Measurements from ENCODE around the gene LRRC26. TPM values are rescaled to one million over a fixed set of nuclear protein-coding genes. Genes with fewer than 3 reads are reported as not detected.
A peak's percentile ranks its signal among the peaks of the same experiment; 100 is the strongest.

Gene LRRC26
- total RNA-seq, 1 donor from 2014 or later = not detected

DNA sequence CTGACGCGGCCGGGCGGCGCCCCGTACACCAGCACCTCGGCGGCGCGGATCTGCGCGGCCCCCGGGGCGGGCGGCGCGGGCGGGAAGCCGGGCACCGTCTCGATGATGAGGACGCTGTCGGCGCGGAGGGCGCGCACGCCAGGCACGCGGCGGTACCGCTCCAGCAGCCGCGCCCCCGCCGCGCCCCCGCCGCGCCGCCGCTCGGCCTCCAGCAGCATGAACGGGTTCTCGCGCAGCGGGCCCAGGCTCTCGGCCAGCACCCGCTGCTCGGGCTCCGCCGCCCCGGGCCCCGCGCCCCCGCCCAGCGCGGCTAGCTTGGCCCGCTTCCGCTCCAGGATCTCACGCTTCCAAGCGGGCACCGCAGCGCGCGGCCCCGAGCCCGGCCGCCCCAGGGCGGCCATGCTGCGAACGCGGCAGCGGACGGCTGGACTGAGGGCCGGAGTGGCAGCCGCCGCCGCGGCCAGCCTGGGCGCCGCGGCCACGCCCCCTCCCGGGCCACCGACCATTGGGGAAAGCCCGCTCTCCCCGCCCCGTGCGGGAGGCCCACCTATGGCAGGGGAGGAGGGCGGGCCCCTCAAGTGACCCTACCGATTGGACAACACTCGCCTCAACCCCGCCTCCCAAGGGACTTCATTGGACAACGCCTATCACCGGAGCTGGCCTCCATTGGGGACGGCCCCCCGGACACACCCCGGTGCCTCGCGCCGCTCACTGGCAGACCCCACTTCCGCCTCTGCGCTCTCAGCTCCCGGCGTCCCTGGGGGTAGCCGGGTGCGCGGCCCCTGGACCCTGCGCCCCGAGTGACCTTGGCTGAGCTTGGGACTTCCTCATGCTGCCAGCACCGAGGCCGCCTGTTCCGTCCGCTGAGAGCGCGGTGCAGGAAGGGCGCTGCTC lies 30.7 kb upstream of the LRRC26 start, which contains the start of gene TPRN:
Gene TPRN (minus strand): TSS at position 431 of the 894 bp plus-strand sequence. CDS start 30 bp downstream, at position 401.
- peak; percentile 100 for DNase-seq
- peak; percentile 95 for ATAC-seq (ENCODE audit: poor library complexity)
- intact Hi-C loops (cut with DNase I) = no loop called here

DNA sequence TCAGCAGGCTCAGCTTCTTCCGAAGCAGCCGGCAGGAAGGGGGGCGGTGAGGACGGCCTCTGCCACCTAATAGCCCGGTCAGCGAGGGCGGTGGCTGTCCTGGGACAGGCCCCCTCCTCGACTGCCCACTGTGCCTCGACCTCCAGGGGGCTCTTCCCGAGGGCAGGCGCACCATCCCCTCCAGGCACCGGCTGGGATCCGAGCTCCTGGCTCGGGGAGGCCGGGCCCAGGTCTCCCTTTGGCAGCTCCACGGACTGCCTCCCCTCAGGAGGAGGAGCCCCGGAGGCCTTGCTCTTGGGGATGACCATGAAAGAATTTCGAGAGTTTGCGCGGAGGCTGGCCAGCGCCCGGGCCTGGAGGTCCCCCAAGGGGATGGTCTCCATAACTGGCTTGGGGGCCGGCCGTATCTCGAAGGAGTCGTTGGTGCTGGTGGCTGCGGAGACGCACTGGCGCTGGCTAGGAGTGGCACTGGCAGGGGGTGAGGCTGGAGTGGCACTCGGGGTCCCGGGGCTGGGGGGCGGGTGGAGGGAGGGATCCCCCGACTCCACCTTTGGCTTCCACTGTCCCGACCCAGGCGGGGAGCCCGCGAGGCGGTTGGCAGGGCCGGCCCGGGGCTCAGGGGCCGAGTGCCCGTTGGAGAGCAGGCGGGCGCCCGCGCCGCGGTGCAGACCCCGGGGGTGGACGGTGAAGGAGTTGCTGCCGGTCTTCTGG lies 29.7 kb upstream of the LRRC26 start:
- no peak for ATAC-seq (ENCODE audit: poor library complexity)
- no peak for DNase-seq
- intact Hi-C loops (cut with DNase I) = no loop called here

DNA sequence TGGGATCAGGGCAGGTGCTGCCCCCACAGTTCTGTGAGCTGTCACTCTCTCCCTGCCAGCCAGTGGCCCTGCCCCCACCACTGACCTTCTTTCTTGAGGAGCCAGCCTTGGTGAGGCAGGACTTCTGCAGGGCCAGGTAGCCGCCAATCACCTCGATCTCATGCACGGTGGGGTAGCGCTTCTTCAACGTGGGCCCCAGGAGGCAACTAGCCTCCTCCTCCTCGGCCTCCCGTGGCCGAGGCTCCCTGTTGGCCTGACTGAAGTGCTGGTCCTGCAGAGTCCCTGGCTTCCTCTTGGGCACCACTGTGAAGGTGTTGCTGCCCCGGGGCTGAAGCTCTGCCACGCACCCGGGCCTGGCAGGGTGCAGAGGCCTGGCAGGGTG lies 29.0 kb upstream of the LRRC26 start:
- intact Hi-C loops (cut with DNase I) = no loop called here
- DNase-seq = no peak

DNA sequence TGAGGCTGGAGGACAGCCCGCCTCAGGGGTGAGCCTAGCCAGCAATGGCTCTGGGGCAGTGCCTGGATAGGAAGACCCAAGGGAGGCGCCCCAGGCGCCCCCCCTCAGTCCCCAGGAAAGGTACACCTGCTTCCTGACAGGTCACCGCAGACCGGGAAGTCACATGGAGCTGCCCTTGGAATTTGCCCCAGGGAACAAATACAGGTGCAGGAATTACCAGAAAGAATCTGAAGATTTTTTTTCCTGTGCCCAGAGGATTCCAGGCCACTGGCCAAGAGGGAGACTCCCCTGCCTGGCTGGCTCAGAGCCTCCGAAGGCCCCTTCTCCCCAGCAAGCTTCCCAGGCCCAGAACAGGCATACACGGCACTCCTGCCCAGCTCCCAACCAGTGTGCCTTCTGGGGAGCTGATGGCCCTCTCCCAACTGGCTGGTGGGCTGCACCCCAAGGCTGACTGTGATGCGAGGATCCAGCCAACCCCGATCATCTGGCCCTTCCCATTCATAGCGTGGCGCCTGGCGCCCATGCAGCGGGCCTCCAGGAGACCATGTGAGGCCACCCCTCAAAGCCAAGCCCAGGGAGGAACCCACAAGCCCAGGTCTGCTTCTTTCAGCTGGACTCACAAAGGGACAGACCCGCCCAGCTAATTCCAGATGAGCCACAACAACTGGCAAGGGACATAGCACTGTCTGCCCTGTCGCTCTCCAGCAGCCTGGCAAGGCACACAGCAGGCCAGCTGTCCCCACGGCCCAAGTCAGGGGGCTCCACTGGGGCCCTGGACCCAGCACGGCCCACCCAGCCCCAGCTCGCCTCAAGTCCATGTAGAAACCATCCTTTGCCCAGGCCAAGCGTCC lies 28.4 kb upstream of the LRRC26 start:
- DNase-seq = no peak
- ATAC-seq (ENCODE audit: poor library complexity) = no peak
- intact Hi-C loops (cut with DNase I) = no loop called here

More for the DNA sequence above, 29.0 kb upstream of the LRRC26 start:
- ATAC-seq (ENCODE audit: poor library complexity) = no peak

DNA sequence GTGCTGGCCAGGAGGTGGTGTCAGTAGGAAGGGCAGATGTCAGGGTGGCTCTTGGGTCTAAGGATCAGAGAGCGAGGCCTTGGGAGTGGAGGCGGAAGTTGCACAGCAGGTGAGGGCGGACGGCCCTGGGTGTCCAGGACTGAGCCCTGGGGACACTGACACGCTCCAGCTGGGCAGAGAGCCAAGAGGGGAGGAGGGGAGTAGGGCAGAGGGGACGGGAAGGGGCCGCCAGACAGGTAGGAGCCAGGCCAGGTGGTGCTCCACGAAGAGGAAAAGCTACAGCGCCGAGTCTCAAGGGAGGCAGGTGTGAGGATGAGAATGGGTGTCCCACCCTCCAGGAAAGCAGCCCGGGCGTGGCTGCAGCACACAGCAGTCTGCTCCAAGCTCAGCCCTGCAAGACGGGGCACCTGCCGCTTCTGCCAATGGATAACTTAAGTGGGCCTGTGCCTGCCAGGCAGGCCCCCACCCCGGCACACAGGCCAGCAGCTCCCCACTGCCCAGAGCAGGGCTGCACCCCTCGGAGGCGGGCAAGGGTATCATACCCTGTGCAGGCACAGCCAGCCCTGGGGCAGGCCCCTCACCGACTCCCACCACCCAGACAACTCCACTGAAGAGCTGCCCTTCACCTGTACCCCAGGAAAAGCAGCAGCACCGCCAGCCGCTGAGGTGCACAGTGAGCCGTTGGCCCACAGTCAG lies 25.8 kb upstream of the LRRC26 start:
- intact Hi-C loops (cut with DNase I) = no loop called here
- DNase-seq = no peak
- peak; percentile 3 for ATAC-seq (ENCODE audit: poor library complexity)

DNA sequence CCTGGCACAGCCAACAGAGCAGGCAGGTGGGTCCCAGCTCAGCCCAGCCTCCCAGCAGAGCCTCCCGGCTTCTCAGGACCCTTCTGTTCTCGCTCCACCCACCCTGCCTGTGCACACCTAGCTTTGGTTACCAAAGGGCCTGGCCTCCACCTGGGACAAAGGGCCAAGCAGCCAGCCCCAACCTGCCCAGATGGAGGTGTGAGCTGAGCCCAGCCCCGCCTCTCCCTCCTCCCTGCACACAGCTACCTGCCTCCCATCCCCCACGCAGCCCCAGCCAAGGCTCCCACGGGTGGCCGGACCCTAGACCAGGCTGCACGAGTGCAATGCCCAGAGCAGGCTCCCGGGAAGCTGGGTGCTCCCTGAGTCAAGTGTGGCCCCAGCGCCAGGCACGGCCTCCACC lies 25.1 kb upstream of the LRRC26 start:
- ATAC-seq (ENCODE audit: poor library complexity) = no peak
- intact Hi-C loops (cut with DNase I) = loop anchor here (5.0 kb wide), 1 partner anchor 32 kb away; the partner anchor contains the start of genes CYSRT1 and RNF224
- DNase-seq = no peak

DNA sequence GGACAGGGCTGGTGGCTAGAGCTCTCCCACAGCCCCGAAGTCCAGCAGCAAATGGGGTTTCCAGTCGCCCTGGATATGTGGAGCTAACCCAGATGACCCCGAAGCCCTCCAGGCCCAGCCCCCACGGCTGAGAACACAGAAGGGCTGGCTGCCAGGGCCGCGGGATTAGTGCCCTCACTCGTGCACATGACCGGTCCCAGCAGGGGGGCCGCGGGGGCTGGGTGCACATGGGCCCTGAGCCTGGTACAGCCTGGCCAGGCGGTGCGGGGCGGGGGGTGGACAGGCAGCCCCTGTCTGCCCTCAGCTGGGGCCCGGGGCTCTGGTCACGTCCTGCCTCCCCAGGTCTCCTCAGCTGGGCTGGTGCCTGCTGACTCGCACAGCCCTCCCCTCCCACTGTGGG lies 24.5 kb upstream of the LRRC26 start:
- DNase-seq (peak; percentile 88), ATAC-seq (ENCODE audit: poor library complexity) (peak; percentile 79)
- intact Hi-C loops (cut with DNase I) = loop anchor here (5.0 kb wide), 1 partner anchor 33 kb away; the partner anchor contains the start of genes CYSRT1 and RNF224

DNA sequence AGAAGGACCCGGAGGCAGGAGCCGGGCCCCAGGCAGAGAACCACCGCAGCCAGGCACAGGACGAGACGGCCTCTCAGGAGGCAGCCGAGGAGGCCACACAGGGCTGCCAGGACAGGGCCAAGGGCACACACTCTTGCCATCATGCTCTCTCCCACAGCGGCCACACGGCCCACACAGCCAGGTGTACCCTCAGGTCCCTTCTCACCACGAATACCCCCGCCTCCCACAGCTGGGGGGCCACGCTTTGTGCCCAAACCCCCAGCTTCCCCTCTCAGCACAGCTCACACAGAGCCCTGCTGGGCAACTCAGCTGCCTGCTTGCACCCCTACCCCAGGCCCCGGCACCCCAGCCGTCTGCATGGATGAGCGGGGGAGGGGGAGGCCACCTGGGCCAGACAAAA lies 23.9 kb upstream of the LRRC26 start:
- intact Hi-C loops (cut with DNase I) = loop anchor here (5.0 kb wide), 1 partner anchor 34 kb away; the partner anchor contains the start of genes CYSRT1 and RNF224
- no peak for DNase-seq
- no peak for ATAC-seq (ENCODE audit: poor library complexity)

DNA sequence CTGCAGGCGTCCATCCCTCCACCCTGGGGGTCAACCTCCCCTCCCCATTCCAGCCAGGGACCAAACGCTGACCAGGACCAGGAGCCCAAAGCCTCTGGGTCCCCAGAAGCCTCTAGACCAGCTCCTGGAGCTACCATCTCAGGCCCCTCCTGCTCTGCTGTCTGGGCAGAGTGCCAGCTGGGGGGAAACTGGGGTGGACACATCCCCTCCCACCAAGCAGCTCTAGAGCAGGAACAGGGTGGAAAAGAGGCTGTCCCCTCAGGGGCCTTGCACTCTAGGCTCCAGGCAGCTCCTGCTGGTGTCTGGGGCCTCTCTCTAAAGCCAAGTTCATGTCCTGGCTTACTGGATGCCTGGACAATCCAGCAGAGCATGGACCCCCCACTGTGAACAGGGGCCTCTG lies 23.0 kb upstream of the LRRC26 start:
- DNase-seq (no peak), ATAC-seq (ENCODE audit: poor library complexity) (no peak)
- intact Hi-C loops (cut with DNase I) = loop anchor here (5.0 kb wide), 1 partner anchor 34 kb away; the partner anchor contains the start of genes CYSRT1 and RNF224

DNA sequence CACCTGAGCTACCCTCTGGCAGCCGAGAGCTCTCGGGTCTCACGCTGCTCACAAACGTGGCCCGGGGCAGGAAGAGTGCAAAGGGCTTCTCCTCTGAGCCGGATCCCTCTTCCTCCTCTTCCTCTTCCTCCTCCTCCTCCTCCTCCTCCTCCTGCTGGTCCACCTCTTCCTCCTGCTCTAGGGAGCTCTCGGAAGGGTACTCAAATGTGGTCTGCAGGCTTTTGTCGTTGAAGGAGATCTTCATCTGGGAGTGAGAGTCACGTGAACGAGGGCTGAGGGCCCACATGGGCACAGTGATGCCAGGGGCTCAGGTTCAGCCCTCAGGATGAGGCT lies 22.6 kb upstream of the LRRC26 start:
- intact Hi-C loops (cut with DNase I) = loop anchor here (5.0 kb wide), 1 partner anchor 35 kb away; the partner anchor contains the start of genes CYSRT1 and RNF224
- no peak for DNase-seq
- no peak for ATAC-seq (ENCODE audit: poor library complexity)

DNA sequence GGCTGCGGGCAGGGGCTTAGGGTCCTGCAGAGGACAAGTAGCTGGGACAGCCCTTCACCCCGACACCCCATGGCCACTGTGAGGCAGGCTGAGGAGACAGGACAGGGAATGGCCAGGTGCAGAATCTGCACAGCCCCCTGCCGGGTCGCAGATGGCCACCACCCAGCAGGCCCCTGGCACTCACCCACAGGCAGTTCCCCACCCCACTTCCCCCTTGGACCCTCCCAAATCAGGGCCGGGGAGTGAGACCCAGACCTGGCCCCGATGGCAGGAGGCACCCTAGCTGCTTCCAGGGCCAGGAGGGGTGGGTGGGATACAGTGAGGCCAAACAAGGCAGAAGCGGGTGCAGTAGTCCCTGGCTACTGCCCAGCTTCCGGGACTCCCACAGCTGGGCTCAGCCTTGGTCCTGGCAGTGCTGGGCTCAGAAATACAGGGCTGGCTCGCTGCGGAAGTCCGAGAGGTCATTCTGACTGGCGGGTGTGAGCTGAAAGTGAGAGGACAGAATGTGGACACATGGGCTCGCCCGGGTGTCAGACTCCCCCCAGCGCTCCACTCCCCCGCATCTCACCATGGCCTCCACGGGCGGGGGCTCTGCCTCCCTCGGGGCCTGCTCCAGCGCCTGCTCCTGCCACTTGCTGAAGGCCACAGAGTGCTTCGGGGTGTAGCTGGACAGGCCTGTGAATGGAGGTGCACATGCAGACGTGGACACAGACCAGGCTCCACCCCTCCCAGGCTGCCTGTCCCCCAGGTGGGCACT lies 22.0 kb upstream of the LRRC26 start:
- ATAC-seq (ENCODE audit: poor library complexity) (no peak), DNase-seq (no peak)
- intact Hi-C loops (cut with DNase I) = loop anchor here (5.0 kb wide), 1 partner anchor 35 kb away; the partner anchor contains the start of genes CYSRT1 and RNF224

DNA sequence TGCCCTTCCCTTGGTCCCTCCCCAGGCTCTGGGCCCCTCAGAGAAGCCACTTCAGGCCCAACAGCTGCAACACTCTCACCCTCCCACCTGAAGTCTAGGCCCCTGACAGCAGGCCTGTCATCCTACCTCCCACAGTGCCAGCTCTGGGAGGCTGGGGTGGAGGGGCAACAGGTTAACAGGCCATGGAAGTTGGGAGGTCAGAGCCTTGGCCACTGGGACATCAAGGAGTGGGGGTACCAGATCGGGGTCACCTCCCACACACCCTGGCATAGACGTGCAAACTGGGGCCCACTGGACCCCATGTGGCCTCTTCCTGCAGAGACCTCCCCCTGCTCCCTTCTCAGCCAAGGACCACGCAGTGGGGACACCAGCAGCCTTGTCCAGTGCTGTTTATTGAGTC lies 21.4 kb upstream of the LRRC26 start:
- no peak for ATAC-seq (ENCODE audit: poor library complexity)
- intact Hi-C loops (cut with DNase I) = loop anchor here (5.0 kb wide), 1 partner anchor 36 kb away; the partner anchor contains the start of genes CYSRT1 and RNF224
- DNase-seq = no peak

DNA sequence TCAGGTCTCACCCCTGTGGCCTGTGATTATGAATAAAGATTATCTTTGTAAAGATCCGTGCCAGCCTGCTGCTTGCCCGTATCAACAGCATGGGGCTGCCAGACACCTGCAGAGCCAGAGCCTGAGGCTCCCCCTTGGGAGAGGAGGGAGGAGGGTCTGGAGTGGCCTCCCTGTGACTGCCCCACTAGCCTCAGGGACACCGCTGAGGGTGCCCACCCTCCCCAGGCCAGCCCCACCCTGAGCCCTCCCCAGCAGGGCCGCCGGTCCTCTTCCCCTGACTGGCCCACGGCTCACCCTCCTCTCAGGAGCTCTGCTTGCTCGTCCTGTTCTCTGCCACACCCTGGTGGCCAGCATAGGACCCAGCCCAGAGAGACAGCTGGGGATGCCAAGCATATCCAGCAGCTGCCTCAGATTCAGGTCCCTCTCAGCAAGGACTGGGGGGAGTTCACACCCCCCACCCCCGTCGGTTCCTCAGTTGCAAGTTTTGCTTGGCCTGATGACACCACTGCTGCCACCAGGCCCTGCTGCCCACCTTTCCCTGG lies 20.5 kb upstream of the LRRC26 start:
- intact Hi-C loops (cut with DNase I) = loop anchor here (5.0 kb wide), 1 partner anchor 37 kb away; the partner anchor contains the start of genes CYSRT1 and RNF224
- DNase-seq (no peak), ATAC-seq (ENCODE audit: poor library complexity) (no peak)

DNA sequence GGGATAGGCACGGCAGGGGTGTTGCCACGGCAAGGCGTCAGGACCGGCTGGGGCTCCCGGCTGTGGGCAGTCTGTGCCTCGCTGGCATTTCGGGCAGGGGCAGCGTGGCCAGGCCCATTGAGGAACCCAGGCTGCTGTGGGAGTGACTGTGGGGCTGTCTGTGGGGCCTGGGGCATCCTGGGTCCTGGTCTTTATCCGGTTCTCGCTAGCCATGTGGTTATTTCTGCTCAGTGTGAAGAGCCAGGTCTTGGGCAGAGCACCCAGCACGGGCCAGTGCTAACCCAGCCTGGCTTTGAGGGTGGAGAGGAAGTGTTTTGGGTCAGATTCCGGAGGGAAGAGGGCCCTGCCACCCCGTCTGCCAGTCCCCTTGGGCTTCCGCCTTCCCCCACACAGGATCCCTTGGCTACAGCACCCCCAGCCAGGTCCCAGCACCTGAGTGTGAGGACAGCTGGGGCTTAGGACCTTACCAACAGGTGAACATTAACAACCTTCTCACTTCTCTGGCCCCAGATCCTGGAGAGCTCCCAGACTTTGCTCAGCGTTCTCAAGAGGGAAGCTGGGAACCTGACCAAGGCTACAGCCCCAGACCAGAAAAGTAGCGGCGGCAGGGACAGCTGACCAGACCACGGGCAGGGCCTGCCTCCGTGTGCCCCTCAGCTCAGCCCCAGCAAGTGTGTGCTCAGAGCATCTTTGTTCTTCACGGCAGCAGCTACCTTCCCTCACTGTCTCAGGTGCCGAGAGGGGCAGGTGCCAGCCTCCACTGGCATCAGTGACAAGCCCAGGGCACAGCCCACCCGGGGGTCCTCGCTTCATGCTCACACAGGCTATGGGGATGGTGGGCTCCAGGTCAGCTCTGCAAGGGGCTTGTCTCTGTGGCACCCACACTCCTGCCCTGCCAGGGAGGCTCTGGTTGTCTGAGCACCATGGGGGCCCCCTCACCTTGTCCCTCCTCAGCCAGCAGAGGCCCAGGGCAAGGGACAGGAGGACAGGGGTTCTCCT lies 19.7 kb upstream of the LRRC26 start:
- no peak for DNase-seq
- intact Hi-C loops (cut with DNase I) = loop anchor here (5.0 kb wide), 1 partner anchor 38 kb away; the partner anchor contains the start of genes CYSRT1 and RNF224
- no peak for ATAC-seq (ENCODE audit: poor library complexity)

DNA sequence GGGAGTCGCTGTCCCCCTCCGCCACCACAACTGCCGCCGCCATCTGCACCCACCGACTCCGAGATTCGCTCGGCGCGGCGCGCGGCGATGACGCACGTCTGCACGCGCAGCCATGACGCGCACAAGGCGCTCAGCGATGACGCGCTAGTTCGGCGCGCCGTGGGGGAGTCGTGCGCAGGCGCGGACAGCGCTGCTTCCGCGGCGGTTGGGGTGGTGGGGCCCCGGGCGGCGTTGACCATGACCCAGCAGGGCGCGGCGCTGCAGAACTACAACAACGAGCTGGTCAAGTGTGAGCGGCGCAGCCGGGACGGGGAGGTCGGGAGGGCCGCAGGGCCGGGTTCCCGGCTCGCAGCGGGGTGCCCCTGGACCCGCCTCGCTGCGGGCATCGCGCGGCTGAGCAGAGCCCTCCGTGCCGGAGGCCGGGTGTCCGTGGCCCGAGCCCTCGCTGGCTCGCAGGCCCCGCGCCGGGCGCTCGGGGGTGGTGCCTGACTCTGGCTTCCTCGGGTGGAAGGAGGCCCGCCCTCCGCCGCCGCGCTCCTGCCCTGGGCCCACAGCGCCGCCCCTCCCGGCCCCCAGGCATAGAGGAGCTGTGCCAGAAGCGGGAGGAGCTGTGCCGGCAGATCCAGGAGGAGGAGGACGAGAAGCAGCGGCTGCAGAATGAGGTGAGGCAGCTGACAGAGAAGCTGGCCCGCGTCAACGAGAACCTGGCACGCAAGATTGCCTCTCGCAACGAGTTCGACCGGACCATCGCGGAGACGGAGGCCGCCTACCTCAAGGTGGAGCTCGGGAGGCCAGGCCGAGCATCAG lies 18.8 kb upstream of the LRRC26 start, which contains the start of the genes ANAPC2 and SSNA1:
Gene ANAPC2 (minus strand): TSS at position 71 of the 807 bp plus-strand sequence. CDS start 28 bp downstream, at position 43.
Gene SSNA1 (plus strand): TSS at position 187 of the 807 bp plus-strand sequence. CDS start 51 bp downstream, at position 238.
- intact Hi-C loops (cut with DNase I) = no loop called here
- peak; percentile 93 for ATAC-seq (ENCODE audit: poor library complexity)
- DNase-seq = peak; percentile 96
